HUES64 (cell line): ENCODE data around the gene EML5.
"Not testable (repeated sequence)": the region's sequence is repeated elsewhere in the genome, so short reads cannot be mapped to it uniquely, and the experiment has no call there.

Experiments
- H3K27ac ChIP-seq: 2 replicates; pipeline ENCODE4 v1.7.0; 2013; ENCODE audit warnings: low read depth, low read length, inconsistent platforms
- H3K27me3 ChIP-seq: 2 replicates; pipeline ENCODE4 v1.6.1; 2013; ENCODE audit warnings: mild to moderate bottlenecking, low read length; ENCODE audit not compliant: insufficient read depth
- H3K36me3 ChIP-seq: 2 replicates; pipeline ENCODE4 v1.6.1; 2013; ENCODE audit warnings: mild to moderate bottlenecking, low read length; ENCODE audit not compliant: insufficient read depth
- H3K4me1 ChIP-seq: 2 replicates; pipeline ENCODE4 v1.6.1; 2013; ENCODE audit warnings: mild to moderate bottlenecking, low read length, moderate library complexity; ENCODE audit not compliant: insufficient read depth
- H3K4me3 ChIP-seq: 2 replicates; pipeline ENCODE4 v1.5.1; 2013; ENCODE audit warnings: mild to moderate bottlenecking, low read length, moderate library complexity
- H3K9ac ChIP-seq: 2 replicates; pipeline ENCODE4 v1.6.1; 2013; ENCODE audit warnings: mild to moderate bottlenecking, low read depth, low read length
- H3K9me3 ChIP-seq: 2 replicates; pipeline ENCODE4 v1.6.1; 2013; ENCODE audit warnings: low read depth, low read length; ENCODE audit not compliant: insufficient read depth
- WGBS: fragments of 150-250, 120-280 bp; methylation state at CpG from one replicate; pipeline ENCODE4 v1.1.7; 2013; ENCODE audit warnings: missing lambda C conversion rate; 5-methylcytosine and 5-hydroxymethylcytosine counted together

Gene EML5

GRCh38 chr14:88802596-88802995 lies 9.8 kb upstream of the EML5 start:
- Histone ChIP-seq H3K36me3 (no peaks in the 10 kb centered on the region), H3K4me3 (no peak overlapping the region), H3K9ac (no peak overlapping the region), H3K4me1 (no peaks in the 10 kb centered on the region), H3K9me3 (no peaks in the 10 kb centered on the region), H3K27me3 (no peaks in the 10 kb centered on the region), H3K27ac (no peak overlapping the region)
- WGBS: 39% methylated on average over 6 of the region's 6 CpGs

- 0 out of 2 replicates have a peak, but pooled peaks cover 5% of the 10 kb centered on the region for H3K27me3 ChIP-seq
- H3K4me3 ChIP-seq: no peak overlapping the region
- no peak overlapping the region for H3K27ac ChIP-seq
- no peak overlapping the region for H3K9ac ChIP-seq
- WGBS: 76% methylated on average over 3 of the region's 5 CpGs
- no peaks in the 10 kb centered on the region for H3K9me3 ChIP-seq
- H3K36me3 ChIP-seq: no peaks in the 10 kb centered on the region
- no peaks in the 10 kb centered on the region for H3K4me1 ChIP-seq
Observed at GRCh38 chr14:88799522-88799921, 6.8 kb upstream of the EML5 start.

- Histone ChIP-seq H3K9me3 (no peaks in the 10 kb centered on the region), H3K9ac (no peak overlapping the region), H3K4me3 (no peak overlapping the region), H3K27ac (no peak overlapping the region), H3K36me3 (no peaks in the 10 kb centered on the region), H3K4me1 (no peaks in the 10 kb centered on the region), H3K27me3 (peaks cover 18% of the 10 kb centered on the region)
- 81% methylated on average over 4 of the region's 4 CpGs for WGBS
Observed at GRCh38 chr14:88798156-88798555, 5.4 kb upstream of the EML5 start.

GRCh38 chr14:88793259-88793625 lies 489 bp upstream of the EML5 start:
- no peaks in the 10 kb centered on the region for H3K9me3 ChIP-seq
- no peak overlapping the region for H3K27ac ChIP-seq
- no peaks in the 10 kb centered on the region for H3K4me1 ChIP-seq
- peak overlapping the region; percentile 75 for H3K4me3 ChIP-seq
- 66% methylated on average over 13 of the region's 13 CpGs for WGBS
- peak overlapping the region; percentile 62 for H3K9ac ChIP-seq
- peaks cover 66% of the 10 kb centered on the region for H3K27me3 ChIP-seq
- H3K36me3 ChIP-seq: no peaks in the 10 kb centered on the region

GRCh38 chr14:88791629-88792472 lies 902 bp downstream of the EML5 start:
- H3K36me3 ChIP-seq: no peaks in the 10 kb centered on the region
- H3K9ac ChIP-seq: peak overlapping the region; percentile 58
- H3K9me3 ChIP-seq: no peaks in the 10 kb centered on the region
- no peak overlapping the region for H3K27ac ChIP-seq
- H3K4me3 ChIP-seq: peak overlapping the region; percentile 75
- 3% methylated on average over 52 of the region's 52 CpGs for WGBS
- H3K27me3 ChIP-seq: peaks cover 71% of the 10 kb centered on the region
- H3K4me1 ChIP-seq: no peaks in the 10 kb centered on the region

GRCh38 chr14:88791252-88791621 lies 1.5 kb downstream of the EML5 start:
- 93% methylated on average over 2 of the region's 3 CpGs for WGBS
- H3K9ac ChIP-seq: no peak overlapping the region
- peak overlapping the region; percentile 75; the same call in 1 of the 2 replicates for H3K4me3 ChIP-seq
- H3K4me1 ChIP-seq: no peaks in the 10 kb centered on the region
- H3K36me3 ChIP-seq: no peaks in the 10 kb centered on the region
- H3K27me3 ChIP-seq: peaks cover 71% of the 10 kb centered on the region
- H3K27ac ChIP-seq: no peak overlapping the region
- no peaks in the 10 kb centered on the region for H3K9me3 ChIP-seq

- Histone ChIP-seq H3K4me1 (no peaks in the 10 kb centered on the region), H3K27me3 (peaks cover 71% of the 10 kb centered on the region), H3K36me3 (no peaks in the 10 kb centered on the region), H3K4me3 (no peak overlapping the region), H3K9me3 (no peaks in the 10 kb centered on the region), H3K27ac (no peak overlapping the region), H3K9ac (no peak overlapping the region)
- WGBS: 89% methylated on average over 5 of the region's 5 CpGs
Observed at GRCh38 chr14:88790501-88791251, 2.1 kb downstream of the EML5 start.

DNA sequence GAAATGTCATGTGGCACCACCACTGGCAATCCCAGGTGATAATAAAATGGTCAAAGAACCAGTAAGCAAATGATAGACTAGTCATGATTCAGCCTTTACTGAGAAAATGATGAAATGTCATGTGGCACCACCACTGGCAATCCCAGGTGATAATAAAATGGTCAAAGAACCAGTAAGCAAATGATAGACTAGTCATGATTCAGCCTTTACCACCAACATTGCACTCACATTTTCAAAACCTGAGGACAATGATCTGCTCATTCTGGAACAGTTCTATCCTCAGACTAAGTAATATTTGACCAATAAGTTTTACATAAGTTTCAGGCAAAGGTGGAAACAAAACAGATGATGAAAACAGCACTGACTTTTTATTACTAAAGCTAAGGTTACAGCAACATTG lies 3.2 kb downstream of the EML5 start:
- not testable (repeated sequence) for H3K9me3 ChIP-seq, H3K36me3 ChIP-seq, H3K27ac ChIP-seq, H3K4me3 ChIP-seq, H3K9ac ChIP-seq, H3K4me1 ChIP-seq
- H3K27me3 ChIP-seq: peaks cover 67% of the 10 kb centered on the region

DNA sequence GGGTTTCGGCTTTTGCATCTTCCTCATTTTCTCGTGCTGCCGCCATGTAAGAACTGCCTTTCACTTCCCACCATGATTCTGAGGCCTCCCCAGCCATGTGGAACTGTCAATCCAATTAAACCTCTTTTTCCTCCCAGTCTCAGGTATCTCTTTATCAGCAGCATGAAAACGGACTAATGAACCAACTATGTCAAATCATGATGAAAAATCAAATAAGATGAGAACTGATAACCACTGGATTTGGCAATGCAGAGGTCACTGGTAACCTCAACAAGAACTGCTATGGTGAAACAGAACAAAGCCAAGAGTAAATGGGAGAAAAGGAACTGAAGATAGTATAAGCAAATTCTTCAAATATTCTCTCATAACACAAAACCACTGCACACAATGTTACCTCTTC lies 6.0 kb downstream of the EML5 start:
- Histone ChIP-seq H3K9ac (no peak overlapping the region), H3K27me3 (peaks cover 40% of the 10 kb centered on the region), H3K9me3 (peaks cover 18% of the 10 kb centered on the region), H3K4me1 (no peaks in the 10 kb centered on the region), H3K27ac (no peak overlapping the region), H3K36me3 (no peaks in the 10 kb centered on the region), H3K4me3 (no peak overlapping the region)
- WGBS: 88% methylated on average over 4 of the region's 4 CpGs

DNA sequence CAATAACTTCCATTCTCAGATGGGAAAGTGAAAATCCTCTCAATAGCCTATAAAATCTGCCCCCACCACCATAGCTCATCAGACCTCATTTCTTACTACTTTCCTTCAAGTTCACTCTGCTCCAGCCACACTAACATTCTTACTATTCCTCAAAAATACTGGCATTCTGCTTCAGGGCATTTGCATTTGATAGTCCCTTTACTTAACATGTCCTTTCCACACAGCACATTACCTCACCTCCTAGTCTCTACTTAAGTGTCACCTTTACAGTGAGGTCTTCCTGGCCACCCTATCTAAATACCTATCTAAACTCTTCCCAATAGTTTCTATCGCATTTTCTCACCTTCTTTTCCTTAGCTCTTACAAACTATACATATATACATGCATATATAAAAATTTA lies 6.8 kb downstream of the EML5 start:
- H3K27ac ChIP-seq: no peak overlapping the region
- H3K4me3 ChIP-seq: no peak overlapping the region
- 81% methylated on average over 1 of the region's 1 CpG for WGBS
- peaks cover 21% of the 10 kb centered on the region for H3K9me3 ChIP-seq
- no peaks in the 10 kb centered on the region for H3K4me1 ChIP-seq
- H3K27me3 ChIP-seq: peaks cover 31% of the 10 kb centered on the region
- H3K36me3 ChIP-seq: no peaks in the 10 kb centered on the region
- H3K9ac ChIP-seq: no peak overlapping the region

GRCh38 chr14:88775532-88775931 lies 17.2 kb downstream of the EML5 start:
- no peaks in the 10 kb centered on the region; the same call in 1 of the 2 replicates for H3K27me3 ChIP-seq
- no peaks in the 10 kb centered on the region for H3K36me3 ChIP-seq
- H3K4me1 ChIP-seq: no peaks in the 10 kb centered on the region
- H3K27ac ChIP-seq: no peak overlapping the region
- 94% methylated on average over 3 of the region's 3 CpGs for WGBS
- H3K9me3 ChIP-seq: no peaks in the 10 kb centered on the region
- H3K4me3 ChIP-seq: no peak overlapping the region
- no peak overlapping the region for H3K9ac ChIP-seq
